Measurements from ENCODE around the gene MMGT1.

Gene MMGT1

GRCh38 chrX:135973548-135974278 is at the start of gene MMGT1:
MMGT1 (minus strand) TSS chrX:135973988; CDS start chrX:135973675, 313 bp downstream.
- peak; percentile 84 to 88 for ATAC-seq

DNA sequence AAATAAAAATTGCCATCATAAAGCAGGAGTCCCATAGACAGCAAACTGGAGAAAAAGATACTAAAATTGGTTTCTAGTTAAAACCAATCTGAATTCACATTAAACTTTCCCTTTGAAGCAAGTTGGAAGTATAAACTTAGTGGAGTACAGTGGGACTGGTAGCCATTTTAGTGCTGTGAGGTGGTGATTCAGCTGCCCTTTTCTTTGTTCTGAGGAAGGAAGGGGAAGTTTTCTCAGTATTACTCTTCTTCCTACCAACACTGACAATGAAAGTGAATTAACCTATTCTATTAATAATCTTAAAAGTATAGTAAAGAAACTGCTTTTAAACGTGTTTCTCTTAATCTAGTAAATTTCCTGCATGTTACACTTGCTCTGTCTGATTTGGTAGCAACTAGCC is 48.1 kb upstream of the MMGT1 start:
- peak in 1 of 2 donors; percentile 48 for ATAC-seq

DNA sequence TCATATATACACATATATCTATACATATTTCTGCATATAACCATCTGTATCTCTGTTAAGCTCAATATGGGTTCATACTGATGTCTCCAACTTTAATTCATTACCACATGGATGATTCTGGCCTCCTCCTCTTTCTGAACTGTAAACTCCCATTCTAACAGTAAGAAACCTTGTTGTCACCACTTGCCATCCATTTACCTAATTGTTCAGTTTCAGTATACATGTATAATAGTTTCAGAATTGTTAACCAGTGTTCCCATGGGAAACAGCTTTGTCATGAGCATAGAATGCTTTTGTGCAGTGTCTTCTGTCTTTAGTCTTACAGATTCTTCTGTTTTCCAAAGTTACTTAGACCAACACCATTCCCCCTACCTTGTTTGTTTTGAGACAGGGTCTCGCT is 47.4 kb upstream of the MMGT1 start:
- no peak for ATAC-seq

- no peak for ATAC-seq
Observed at GRCh38 chrX:136019226-136019625, 45.4 kb upstream of the MMGT1 start.

- no peak for ATAC-seq
Observed at GRCh38 chrX:136016881-136017280, 43.1 kb upstream of the MMGT1 start.

- ATAC-seq, result no peak
Observed at GRCh38 chrX:136015016-136015415, 41.2 kb upstream of the MMGT1 start.

DNA sequence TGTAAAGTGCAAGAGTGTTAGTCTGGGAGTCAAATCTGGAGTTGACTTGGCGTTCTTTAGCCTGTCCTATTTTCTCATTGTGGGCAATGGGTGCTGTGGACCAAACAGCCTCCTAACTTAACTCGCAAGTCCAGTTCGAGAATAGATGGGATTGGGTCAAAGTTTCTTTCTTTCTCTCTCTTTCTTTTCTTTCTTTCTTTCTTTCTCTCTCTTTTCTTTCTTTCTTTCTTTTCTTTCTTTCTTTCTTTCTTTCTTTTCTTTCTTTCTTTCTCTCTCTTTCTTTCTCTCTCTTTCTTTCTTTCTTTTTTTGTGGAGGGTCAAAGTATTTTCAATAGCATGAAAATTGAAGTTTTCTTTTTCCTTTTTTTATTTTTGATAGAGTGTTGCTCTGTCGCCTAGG is 14.5 kb upstream of the MMGT1 start:
- no peak for ATAC-seq

DNA sequence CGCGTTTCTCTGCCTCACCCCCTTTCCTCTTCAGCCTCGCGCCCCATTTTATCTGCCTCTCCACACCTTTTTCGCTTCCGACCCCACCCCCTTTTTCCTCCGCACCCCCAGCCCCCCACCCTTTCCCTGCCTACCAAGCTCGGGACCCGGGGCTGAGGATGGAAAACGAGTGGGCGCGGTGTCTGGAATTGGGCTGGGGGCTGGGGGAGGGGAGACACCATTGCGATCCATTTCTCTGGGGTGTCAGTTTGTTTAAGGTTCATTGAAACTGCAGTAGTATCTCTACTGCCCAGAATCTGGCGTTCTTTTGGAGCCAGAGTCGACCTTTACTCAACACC is 12.2 kb upstream of the MMGT1 start:
- ATAC-seq, result no peak

DNA sequence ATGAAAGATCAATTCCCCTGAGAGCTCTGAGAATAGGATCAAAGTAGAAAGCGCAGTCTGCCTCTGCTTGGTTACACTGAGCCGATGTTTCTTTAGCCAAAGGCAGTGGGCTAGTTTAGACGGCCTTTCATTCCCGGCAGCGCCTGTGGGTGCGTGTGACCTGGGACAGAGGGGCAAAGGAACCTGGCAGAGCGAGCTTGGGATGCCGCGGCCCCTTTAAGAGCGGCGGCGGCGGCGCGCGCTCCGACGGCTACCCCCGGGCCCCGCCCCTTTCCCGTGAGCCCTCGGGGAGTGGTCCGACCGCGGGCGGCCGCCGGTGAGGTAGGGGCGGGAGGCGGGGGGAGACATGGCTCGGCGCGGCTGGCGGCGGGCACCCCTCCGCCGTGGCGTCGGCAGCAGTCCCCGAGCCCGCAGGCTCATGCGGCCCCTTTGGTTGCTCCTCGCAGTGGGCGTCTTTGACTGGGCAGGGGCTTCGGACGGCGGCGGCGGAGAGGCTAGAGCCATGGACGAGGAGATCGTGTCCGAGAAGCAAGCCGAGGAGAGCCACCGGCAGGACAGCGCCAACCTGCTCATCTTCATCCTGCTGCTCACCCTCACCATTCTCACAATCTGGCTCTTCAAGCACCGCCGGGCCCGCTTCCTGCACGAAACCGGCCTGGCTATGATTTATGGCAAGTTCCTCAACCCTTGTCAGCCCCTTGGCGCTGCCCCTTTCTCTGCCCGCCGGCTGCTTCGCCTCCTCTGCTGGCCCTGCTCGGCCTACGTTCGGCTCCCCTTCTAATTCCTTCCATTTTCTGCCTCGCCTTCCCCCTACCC is 11.6 kb upstream of the MMGT1 start, which contains the start of gene SLC9A6:
Gene SLC9A6 (plus strand): TSS at position 279 of the 816 bp plus-strand sequence. CDS start 224 bp downstream, at position 503.
- ATAC-seq, result peak; percentile 93 to 94

- no peak for ATAC-seq
Observed at GRCh38 chrX:135984791-135985156, 11.0 kb upstream of the MMGT1 start.

GRCh38 chrX:135984256-135984655 is 10.5 kb upstream of the MMGT1 start:
- no peak for ATAC-seq

DNA sequence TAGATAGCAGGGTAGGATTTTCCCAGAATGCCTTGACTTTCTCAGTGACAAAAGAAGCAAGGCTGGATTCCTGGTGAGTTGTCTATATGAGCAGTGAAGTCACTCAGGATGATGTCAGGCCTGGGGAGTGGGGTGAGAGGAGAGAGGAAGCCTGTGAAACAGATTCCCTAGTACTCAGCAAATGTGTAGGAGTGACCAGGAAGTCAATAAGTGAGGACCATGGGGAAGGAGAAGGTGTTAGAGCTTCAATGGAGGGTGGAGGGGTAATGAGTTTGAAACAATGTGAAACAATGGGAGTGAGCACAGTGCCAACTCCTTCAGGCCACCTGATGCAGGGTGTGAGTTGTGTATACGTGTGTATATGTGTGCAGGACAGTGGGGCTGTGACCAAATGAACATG is 9.1 kb upstream of the MMGT1 start:
- ATAC-seq, result no peak

GRCh38 chrX:135981668-135982067 is 7.9 kb upstream of the MMGT1 start:
- ATAC-seq, result no peak

DNA sequence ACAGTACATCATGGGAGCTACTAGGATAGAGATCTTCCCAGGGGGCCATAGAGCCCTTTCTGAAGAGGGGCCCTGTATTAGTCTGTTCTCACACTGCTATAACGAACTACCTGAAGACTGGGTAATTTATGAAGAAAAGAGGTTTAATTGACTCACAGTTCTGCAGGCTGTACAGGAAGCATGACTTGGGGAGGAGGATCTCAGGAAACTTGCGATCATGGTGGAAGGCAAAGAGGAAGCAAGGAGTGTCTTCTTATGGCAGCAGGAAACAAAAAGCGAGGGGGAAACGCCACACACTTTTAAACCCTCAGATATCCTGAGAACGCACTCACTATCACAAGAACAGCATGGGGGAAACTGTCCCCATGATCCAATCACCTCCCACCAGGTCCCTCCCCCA is 7.2 kb upstream of the MMGT1 start:
- ATAC-seq, result no peak

DNA sequence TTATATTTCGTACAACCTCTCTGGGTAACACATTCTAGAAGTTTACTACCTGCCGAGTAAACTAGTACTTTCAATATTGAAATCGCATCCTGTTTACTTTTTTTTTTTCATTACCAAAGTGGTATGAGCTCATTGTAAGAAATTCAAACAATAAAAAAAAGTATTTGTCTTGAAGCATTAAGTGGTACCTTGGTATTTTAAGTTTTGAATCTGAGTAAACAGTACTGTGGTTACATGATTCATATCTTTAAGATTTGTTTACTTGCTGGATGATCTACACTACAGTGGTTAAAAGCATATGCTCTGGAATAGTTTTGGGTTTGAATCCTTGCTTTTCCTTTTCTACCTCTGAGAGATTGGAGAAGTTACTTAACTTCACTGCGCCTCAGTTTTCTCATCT is 3.8 kb upstream of the MMGT1 start:
- ATAC-seq, result peak in 1 of 2 donors; percentile 32

- ATAC-seq, result no peak
Observed at GRCh38 chrX:135975421-135975820, 1.6 kb upstream of the MMGT1 start.

GRCh38 chrX:135974279-135974856 is 580 bp upstream of the MMGT1 start:
- ATAC-seq, result peak in 1 of 2 donors; percentile 6

DNA sequence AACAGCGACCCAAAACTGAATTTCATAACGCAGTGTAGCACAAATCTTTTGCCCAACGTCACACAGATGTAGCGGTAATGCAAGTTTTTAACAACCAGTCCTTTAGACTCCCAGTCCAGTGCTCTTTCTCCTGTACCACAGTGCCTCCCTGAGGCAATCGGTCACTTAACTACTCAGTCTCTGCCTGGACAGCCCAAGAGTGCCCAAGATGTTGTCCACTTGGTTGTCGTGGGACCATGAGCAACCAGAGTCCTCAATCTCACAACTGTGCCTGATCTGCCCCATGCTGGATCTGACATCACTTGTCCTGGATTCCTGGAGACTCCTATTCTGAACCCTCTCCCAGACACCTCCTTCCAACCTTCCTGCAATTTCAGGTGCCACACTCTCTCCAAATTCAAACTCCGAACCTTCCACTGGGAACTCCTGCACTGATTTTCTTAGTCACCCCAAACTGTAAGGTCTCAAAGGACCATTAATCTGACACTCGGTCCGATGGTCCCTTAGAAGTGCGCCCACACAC is 702 bp downstream of the MMGT1 start:
- peak in 1 of 2 donors; percentile 4 for ATAC-seq

- no peak for ATAC-seq
Observed at GRCh38 chrX:135951291-135951690, 22.5 kb downstream of the MMGT1 start.

- no peak for ATAC-seq
Observed at GRCh38 chrX:135944486-135944885, 29.3 kb downstream of the MMGT1 start.

- ATAC-seq, result no peak
Observed at GRCh38 chrX:135931644-135932487, 41.9 kb downstream of the MMGT1 start.

- ATAC-seq, result no peak
Observed at GRCh38 chrX:135927897-135928296, 45.9 kb downstream of the MMGT1 start.

DNA sequence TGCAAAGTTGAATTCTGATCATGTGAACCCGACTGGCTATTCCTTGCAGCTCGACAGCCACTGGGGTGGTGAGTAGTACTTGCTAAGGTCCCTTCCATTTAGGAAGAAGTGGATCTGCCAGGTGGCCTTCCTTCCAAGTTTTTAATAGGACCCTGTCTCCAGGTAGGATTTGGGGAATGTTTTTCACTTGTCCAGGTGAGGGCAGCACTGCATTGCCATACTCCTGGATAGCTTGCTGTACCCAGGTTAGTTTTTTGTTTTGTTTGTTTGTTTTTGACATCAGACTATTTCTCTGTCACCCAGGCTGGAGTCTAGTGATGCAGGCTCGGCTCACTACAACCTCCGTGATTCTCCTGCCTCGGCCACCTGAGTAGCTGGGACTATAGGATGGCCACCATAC is 50.4 kb downstream of the MMGT1 start:
- no peak for ATAC-seq
